Panc1 (cell line): ENCODE data around the gene DNMT3A. TPM values are rescaled to one million over a fixed set of nuclear protein-coding genes. Genes with fewer than 3 reads are reported as not detected.

Experiments used
- ATAC-seq: fragments of 200-7000 bp; cut with Tn5 transposase; 2 replicates; pipeline ENCODE4 v1.9.1; 2020; ENCODE audit warnings: mild to moderate bottlenecking, moderate library complexity
- BruUV-seq: library from RNA; stranded (reverse); fragments of 400-500 nt; replicated peaks from 2 replicates; lab custom pipeline; 2021; lab: Mats Ljungman, UMichigan
- CTCF ChIA-PET: fragments of 300-600 bp; sonication (Branson Sonifier 250); formaldehyde crosslinking; loops from one replicate; lab custom pipeline; 2022; ENCODE audit warnings: antibody characterized with exemption; lab: Charles Lee
- POLR2A ChIA-PET: fragments of 300-600 bp; sonication (Branson Sonifier 250); formaldehyde crosslinking; loops from one replicate; lab custom pipeline; 2022; ENCODE audit warnings: antibody characterized with exemption; lab: Charles Lee
- DNase-seq: peaks from one replicate; pipeline ENCODE4 v3.0.0-alpha.2; 2010; ENCODE audit warnings: low read depth, low spot score
- H3K27ac ChIP-seq: 2 replicates; pipeline ENCODE4 v1.5.1; 2011; ENCODE audit warnings: mild to moderate bottlenecking, low read length, inconsistent platforms
- H3K27me3 ChIP-seq: fragments of 200-500 bp; sonication (Bioruptor generic); 2 replicates; pipeline ENCODE4 v1.6.0; 2014; ENCODE audit warnings: low read length, inconsistent platforms; ENCODE audit not compliant: control insufficient read depth, insufficient read depth
- H3K36me3 ChIP-seq: fragments of 200-500 bp; sonication (Bioruptor generic); 2 replicates; pipeline ENCODE4 v1.5.1; 2014; ENCODE audit warnings: inconsistent platforms, mild to moderate bottlenecking, low read length, moderate library complexity; ENCODE audit not compliant: control insufficient read depth, insufficient read depth
- H3K4me1 ChIP-seq: 2 replicates; pipeline ENCODE4 v1.5.1; 2011; ENCODE audit warnings: inconsistent platforms, mild to moderate bottlenecking, low read length, moderate library complexity; ENCODE audit not compliant: control insufficient read depth, insufficient read depth
- H3K4me3 ChIP-seq, 2 experiments: 2 replicates each; pipeline ENCODE4 v1.5.1; 2011 to 2012; ENCODE audit warnings: low read depth in 2 of 2, low read length in 2 of 2, mild to moderate bottlenecking in 2 of 2, inconsistent platforms in 1 of 2, moderate library complexity in 1 of 2
- H3K9me3 ChIP-seq: fragments of 200-500 bp; sonication (Bioruptor generic); 2 replicates; pipeline ENCODE4 v1.5.1; 2014; ENCODE audit warnings: low read depth, mild to moderate bottlenecking, inconsistent platforms, low read length, moderate library complexity; ENCODE audit not compliant: control insufficient read depth, insufficient read depth
- CTCF ChIP-seq: fragments of 450-650 bp; IDR thresholded peaks from 2 replicates; pipeline ENCODE4 v1.5.1; 2017; ENCODE audit warnings: mild to moderate bottlenecking
- POLR2AphosphoS5 ChIP-seq: IDR thresholded peaks from 2 replicates; pipeline ENCODE4 v1.6.1; 2012; ENCODE audit warnings: mild to moderate bottlenecking, low read depth, low read length, moderate library complexity
- REST ChIP-seq, 2 experiments: IDR thresholded peaks; 2 replicates each; pipeline ENCODE4 v1.6.1; 2011 to 2012; ENCODE audit warnings: low read depth in 2 of 2, control low read depth in 1 of 2, low read length in 1 of 2, mild to moderate bottlenecking in 1 of 2, moderate library complexity in 1 of 2; ENCODE audit not compliant: insufficient read depth in 1 of 2
- SIN3A ChIP-seq: IDR thresholded peaks from 2 replicates; pipeline ENCODE4 v1.6.1; 2012; ENCODE audit warnings: low read depth, mild to moderate bottlenecking, low read length, moderate library complexity, borderline replicate concordance; ENCODE audit not compliant: insufficient read depth
- TCF7L2 ChIP-seq: IDR thresholded peaks from 2 replicates; pipeline ENCODE4 v1.6.1; 2011; ENCODE audit warnings: mild to moderate bottlenecking, low read depth, low read length, inconsistent platforms
- in situ Hi-C: cut with HindIII; loops from 2 replicates; pipeline ENCODE4 v1.10.0; 2016; ENCODE audit warnings: low sequenced_read_pairs, low pct_unique_long_range_greater_than_20kb
- intact Hi-C: fragments of 100-400 bp; cut with micrococcal nuclease; formaldehyde crosslinking; loops from one replicate; pipeline ENCODE4 v1.10.0; 2022; ENCODE audit not compliant: unreplicated experiment
- total RNA-seq: library from RNA; stranded (reverse); gene quantifications from one replicate; pipeline ENCODE4 v1.2.1, GENCODE V29; 2021; ENCODE audit not compliant: unreplicated experiment

DNMT3A gene
- total RNA-seq, 1 experiment from 2014 or later: 29.3 TPM

- CTCF ChIA-PET: no interaction called here
- POLR2A ChIA-PET: no interaction called here
- Histone ChIP-seq H3K27ac (no peak overlapping the region), H3K4me3 (no peak overlapping the region), H3K9me3 (no peaks in the 10 kb centered on the region), H3K27me3 (no peaks in the 10 kb centered on the region), H3K36me3 (no peaks in the 10 kb centered on the region), H3K4me1 (no peaks in the 10 kb centered on the region)
- intact Hi-C loops: no loop called here
- in situ Hi-C loops: no loop called here
- TF ChIP-seq CTCF (no peak), POLR2AphosphoS5 (no peak), REST (IDR thresholded peaks at IDR 0.05; ENCODE audit: insufficient read depth in 1 of 2, low read depth in 2 of 2, low read length in 1 of 2) (no peak), SIN3A (no peak), TCF7L2 (no peak)
- DNase-seq: no peak
- no peak for ATAC-seq
- no TSS peak for BruUV-seq
Observed at GRCh38 chr2:25337276-25337675, 4.4 kb downstream of the DNMT3A start.

GRCh38 chr2:25336383-25336841 is 5.3 kb downstream of the DNMT3A start:
- no peaks in the 10 kb centered on the region for H3K9me3 ChIP-seq
- no peak overlapping the region for H3K4me3 ChIP-seq
- ATAC-seq (no peak), DNase-seq (no peak)
- no peaks in the 10 kb centered on the region for H3K27me3 ChIP-seq
- intact Hi-C loops: no loop called here
- BruUV-seq: no TSS peak
- H3K27ac ChIP-seq: no peak overlapping the region
- ChIA-PET CTCF (no interaction called here), POLR2A (no interaction called here)
- no peaks in the 10 kb centered on the region for H3K36me3 ChIP-seq
- no peak for TF ChIP-seq REST (IDR thresholded peaks at IDR 0.05; ENCODE audit: insufficient read depth in 1 of 2, low read depth in 2 of 2, low read length in 1 of 2)
- H3K4me1 ChIP-seq: no peaks in the 10 kb centered on the region
- in situ Hi-C loops: no loop called here
